ENCODE measurements around the gene TRMT44. TPM values are rescaled to one million over a fixed set of nuclear protein-coding genes. Genes with fewer than 3 reads are reported as not detected.

The TRMT44 gene
- total RNA-seq, 1 experiment from 2014 or later: 23.4 TPM

DNA sequence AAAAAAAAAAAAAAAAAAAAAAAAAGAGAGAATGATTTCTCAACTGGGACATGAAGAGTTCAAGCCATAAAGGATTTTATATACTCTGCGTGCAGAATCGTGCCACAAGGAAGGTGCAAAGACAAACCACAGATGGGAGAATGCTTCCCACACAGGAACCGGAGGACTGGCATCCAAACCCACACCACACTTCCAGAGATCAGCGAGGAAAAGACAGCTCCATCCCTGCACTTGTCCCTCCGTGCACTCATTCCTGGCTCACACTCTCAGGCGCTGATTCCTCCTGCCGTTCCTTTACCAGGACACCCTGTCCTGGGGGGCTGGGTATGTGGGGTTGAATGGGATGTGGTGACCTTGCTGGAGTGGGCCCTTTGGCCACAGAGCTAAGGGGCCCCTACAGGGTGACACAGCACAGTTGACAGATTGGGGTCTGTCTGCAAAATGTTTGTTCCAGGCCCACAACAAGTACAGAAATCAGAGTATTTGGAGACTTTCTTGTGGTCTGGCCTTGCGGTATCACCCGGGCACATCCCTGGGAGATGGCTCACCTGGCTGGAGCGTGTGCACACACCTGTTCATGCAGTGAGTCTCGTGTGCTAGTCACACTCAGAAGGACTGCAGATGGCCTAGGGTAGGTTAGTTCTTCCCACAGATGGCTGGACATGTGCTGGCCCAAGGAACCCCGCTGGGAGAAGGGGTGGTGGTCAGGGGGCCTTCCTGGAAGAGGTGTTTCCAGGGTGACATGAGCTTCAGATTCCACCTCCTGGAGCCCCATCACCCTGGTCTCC, 84.2 kb downstream of the TRMT44 start:
- ChIA-PET CTCF (no interaction called here), POLR2A (interaction anchor here (1.1 kb wide), 1 partner anchor 10 kb away, joined by 7 read pairs; no protein-coding TSS in a partner anchor)
- intact Hi-C loops (cut with micrococcal nuclease; ENCODE audit: unreplicated experiment): loop anchor here (1.0 kb wide), 1 partner anchor 10 kb away; no protein-coding TSS in a partner anchor
- Mint-ChIP-seq H3K4me1 (ENCODE audit: low read depth, unreplicated experiment) (peaks cover 15% of the 10 kb centered on the region), H3K9me3 (ENCODE audit: unreplicated experiment) (no peaks in the 10 kb centered on the region), H3K36me3 (ENCODE audit: insufficient read depth, unreplicated experiment) (peaks cover 20% of the 10 kb centered on the region), H3K27ac (ENCODE audit: unreplicated experiment) (peak overlapping the region; percentile 99), H3K27me3 (ENCODE audit: insufficient read depth, unreplicated experiment) (no peaks in the 10 kb centered on the region), H3K4me3 (ENCODE audit: unreplicated experiment) (peak overlapping the region; percentile 65)
- Histone ChIP-seq H3K9me3 (peaks cover 19% of the 10 kb centered on the region), H3K27me3 (replicated peaks; ENCODE audit: control insufficient read depth, insufficient read depth, low read length) (no peaks in the 10 kb centered on the region), H3K4me3 (ENCODE audit: low read depth, low read length) (no peak overlapping the region), H3K4me1 (peaks cover 23% of the 10 kb centered on the region), H3K36me3 (ENCODE audit: control insufficient read depth, insufficient read depth, low read length) (no peaks in the 10 kb centered on the region)
- no TSS peak for BruUV-seq (replicated peaks)
- no peak for DNase-seq
- TF ChIP-seq, protein P1, sequence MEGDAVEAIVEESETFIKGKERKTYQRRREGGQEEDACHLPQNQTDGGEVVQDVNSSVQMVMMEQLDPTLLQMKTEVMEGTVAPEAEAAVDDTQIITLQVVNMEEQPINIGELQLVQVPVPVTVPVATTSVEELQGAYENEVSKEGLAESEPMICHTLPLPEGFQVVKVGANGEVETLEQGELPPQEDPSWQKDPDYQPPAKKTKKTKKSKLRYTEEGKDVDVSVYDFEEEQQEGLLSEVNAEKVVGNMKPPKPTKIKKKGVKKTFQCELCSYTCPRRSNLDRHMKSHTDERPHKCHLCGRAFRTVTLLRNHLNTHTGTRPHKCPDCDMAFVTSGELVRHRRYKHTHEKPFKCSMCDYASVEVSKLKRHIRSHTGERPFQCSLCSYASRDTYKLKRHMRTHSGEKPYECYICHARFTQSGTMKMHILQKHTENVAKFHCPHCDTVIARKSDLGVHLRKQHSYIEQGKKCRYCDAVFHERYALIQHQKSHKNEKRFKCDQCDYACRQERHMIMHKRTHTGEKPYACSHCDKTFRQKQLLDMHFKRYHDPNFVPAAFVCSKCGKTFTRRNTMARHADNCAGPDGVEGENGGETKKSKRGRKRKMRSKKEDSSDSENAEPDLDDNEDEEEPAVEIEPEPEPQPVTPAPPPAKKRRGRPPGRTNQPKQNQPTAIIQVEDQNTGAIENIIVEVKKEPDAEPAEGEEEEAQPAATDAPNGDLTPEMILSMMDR (IDR thresholded peaks at IDR 0.05; ENCODE audit: insufficient read depth in 1 of 2, low read depth in 1 of 2, low read length in 1 of 2, severe bottlenecking in 1 of 2, unreplicated experiment in 1 of 2): no peak

- no peaks in the 10 kb centered on the region for H3K36me3 ChIP-seq (ENCODE audit: control insufficient read depth, insufficient read depth, low read length)
- intact Hi-C loops (cut with micrococcal nuclease; ENCODE audit: unreplicated experiment): loop anchor here (1.0 kb wide), 1 partner anchor 9 kb away; no protein-coding TSS in a partner anchor
- Mint-ChIP-seq H3K4me1 (ENCODE audit: low read depth, unreplicated experiment) (peaks cover 15% of the 10 kb centered on the region), H3K36me3 (ENCODE audit: insufficient read depth, unreplicated experiment) (peaks cover 20% of the 10 kb centered on the region), H3K9me3 (ENCODE audit: unreplicated experiment) (no peaks in the 10 kb centered on the region), H3K27me3 (ENCODE audit: insufficient read depth, unreplicated experiment) (no peaks in the 10 kb centered on the region), H3K4me3 (ENCODE audit: unreplicated experiment) (peak overlapping the region; percentile 65), H3K27ac (ENCODE audit: unreplicated experiment) (peak overlapping the region; percentile 99)
- peak; percentile 64 to 71 for DNase-seq
- TSS peak; percentile 80 for BruUV-seq (replicated peaks)
- ChIA-PET POLR2A (interaction anchor here (1.1 kb wide), 1 partner anchor 9 kb away, joined by 7 read pairs; no protein-coding TSS in a partner anchor), CTCF (no interaction called here)
- peaks cover 17% of the 10 kb centered on the region for H3K9me3 ChIP-seq
- H3K27me3 ChIP-seq (replicated peaks; ENCODE audit: control insufficient read depth, insufficient read depth, low read length): no peaks in the 10 kb centered on the region
- TF ChIP-seq, protein P1 (IDR thresholded peaks at IDR 0.05; ENCODE audit: insufficient read depth in 1 of 2, low read depth in 1 of 2, low read length in 1 of 2, severe bottlenecking in 1 of 2, unreplicated experiment in 1 of 2): no peak
- H3K4me3 ChIP-seq (ENCODE audit: low read depth, low read length): no peak overlapping the region
- H3K4me1 ChIP-seq: peaks cover 23% of the 10 kb centered on the region
Measured at GRCh38 chr4:8525383-8526120, 85.0 kb downstream of the TRMT44 start.

Other genes with a start within 250 kb of the TRMT44 start
- 17.2 and 18.6 TPM in 2 replicates for gene SH3TC1, start 241.5 kb upstream of the TRMT44 start, total RNA-seq (2022)
- gene HTRA3, start 171.0 kb upstream of the TRMT44 start, total RNA-seq (2022): 0.63 and 0.66 TPM in 2 replicates
- 11.5 and 14.1 TPM in 2 replicates for gene ACOX3, start 54 bp upstream of the TRMT44 start, total RNA-seq (2022)
- 0.68 and 0.79 TPM in 2 replicates for gene GPR78, start 139.6 kb downstream of the TRMT44 start, total RNA-seq (2022)
- gene CPZ, start 152.0 kb downstream of the TRMT44 start, total RNA-seq (2022): 5.2 and 7.7 TPM in 2 replicates